NCI-H526 (cell line): ENCODE measurements around the gene SLC8A1.

ENCODE experiments used
- DNase-seq, 2 experiments: peaks; one replicate each; lab custom pipeline; 2025; lab: John Stamatoyannopoulos, UW

The SLC8A1 gene

GRCh38 chr2:40458271-40458794 is 6.4 kb upstream of the SLC8A1 start:
- DNase-seq, result no peak

- no peak for DNase-seq
Observed at GRCh38 chr2:40457837-40458236, 5.9 kb upstream of the SLC8A1 start.

- no peak for DNase-seq
Observed at GRCh38 chr2:40457366-40457765, 5.5 kb upstream of the SLC8A1 start.

- DNase-seq, result no peak
Observed at GRCh38 chr2:40456926-40457325, 5.0 kb upstream of the SLC8A1 start.

- no peak for DNase-seq
Observed at GRCh38 chr2:40455661-40456060, 3.8 kb upstream of the SLC8A1 start.

- no peak for DNase-seq
Observed at GRCh38 chr2:40454321-40454720, 2.4 kb upstream of the SLC8A1 start.

GRCh38 chr2:40452786-40453185 is 896 bp upstream of the SLC8A1 start:
- no peak for DNase-seq

GRCh38 chr2:40450796-40451430 is 977 bp downstream of the SLC8A1 start:
- peak; percentile 7 to 47 for DNase-seq

- DNase-seq, result no peak
Observed at GRCh38 chr2:40450066-40450795, 1.7 kb downstream of the SLC8A1 start.

- peak; percentile 7 to 70 for DNase-seq
Observed at GRCh38 chr2:40448476-40449079, 3.3 kb downstream of the SLC8A1 start.

GRCh38 chr2:40445467-40445866 is 6.4 kb downstream of the SLC8A1 start:
- DNase-seq, result no peak

- no peak for DNase-seq
Observed at GRCh38 chr2:40440835-40441234, 11.1 kb downstream of the SLC8A1 start.

- no peak for DNase-seq
Observed at GRCh38 chr2:40439473-40439872, 12.4 kb downstream of the SLC8A1 start.

GRCh38 chr2:40436093-40436475 is 15.8 kb downstream of the SLC8A1 start:
- no peak for DNase-seq

- no peak for DNase-seq
Observed at GRCh38 chr2:40435426-40436092, 16.3 kb downstream of the SLC8A1 start.

GRCh38 chr2:40434731-40435271 is 17.1 kb downstream of the SLC8A1 start:
- DNase-seq, result no peak

GRCh38 chr2:40433736-40434135 is 18.2 kb downstream of the SLC8A1 start:
- no peak for DNase-seq

- DNase-seq, result no peak
Observed at GRCh38 chr2:40432921-40433483, 18.9 kb downstream of the SLC8A1 start.

- no peak for DNase-seq
Observed at GRCh38 chr2:40431600-40431955, 20.3 kb downstream of the SLC8A1 start.

- DNase-seq, result no peak
Observed at GRCh38 chr2:40430776-40431599, 20.9 kb downstream of the SLC8A1 start.

- no peak for DNase-seq
Observed at GRCh38 chr2:40428439-40428838, 23.5 kb downstream of the SLC8A1 start.
